GM21825 (cell line): ENCODE data around the gene PEX13.
"Not testable (repeated sequence)": the region's sequence is repeated elsewhere in the genome, so short reads cannot be mapped to it uniquely, and the experiment has no call there.

Experiments
- ATAC-seq: cut with Tn5 transposase; IDR thresholded peaks from one replicate; pipeline ENCODE4 v1.9.1; 2021; ENCODE audit warnings: mild to moderate bottlenecking, moderate library complexity; ENCODE audit not compliant: unreplicated experiment

Gene PEX13

GRCh38 chr2:61017556-61018317 lies at the start of gene PEX13, which contains the start of gene PUS10:
TSS of gene PEX13 (plus strand) at chr2:61017720. CDS start at chr2:61017760, 40 bp downstream.
TSS of gene PUS10 (minus strand) at chr2:61018255. CDS start at chr2:61011890, 6,365 bp downstream.
- peak; percentile 72 for ATAC-seq

DNA sequence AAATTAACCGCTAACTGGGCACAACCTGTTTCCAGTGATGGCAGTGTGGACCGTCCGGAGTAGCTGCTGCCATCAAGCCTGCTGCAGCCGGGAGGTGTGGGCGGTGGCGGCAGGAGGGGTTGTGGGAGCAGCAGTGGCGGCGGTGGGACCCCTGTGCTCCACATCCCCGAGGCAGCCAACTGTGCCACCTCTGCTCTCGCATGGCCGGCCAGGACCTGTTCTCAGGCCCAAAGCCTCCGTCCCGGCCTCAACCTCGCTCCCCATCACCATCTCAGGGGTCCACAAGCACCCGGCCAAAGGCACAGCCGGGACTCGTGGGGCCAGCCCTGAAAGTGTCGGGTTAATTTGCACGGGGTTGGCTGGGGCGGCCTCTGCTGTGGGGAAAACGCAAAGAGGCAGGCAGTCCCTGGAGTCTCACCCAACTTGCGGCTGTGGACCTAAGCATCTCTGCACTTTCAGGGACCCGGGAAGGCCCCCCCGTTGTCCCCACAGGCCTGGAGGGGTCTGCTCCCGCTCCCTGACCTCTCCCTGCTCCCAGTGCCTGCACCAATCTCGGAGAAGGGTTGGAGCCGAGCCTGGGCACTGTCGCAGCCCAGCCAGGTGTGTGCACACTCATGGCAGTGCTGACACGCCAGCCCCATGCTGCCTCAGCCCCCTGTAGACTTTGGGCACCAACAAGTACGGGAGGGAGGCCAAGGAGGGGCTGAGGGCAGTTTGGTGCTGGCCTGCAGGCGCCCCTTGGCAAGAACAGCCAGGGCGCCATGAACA lies 44.4 kb upstream of the PEX13 start:
- ATAC-seq = no peak

DNA sequence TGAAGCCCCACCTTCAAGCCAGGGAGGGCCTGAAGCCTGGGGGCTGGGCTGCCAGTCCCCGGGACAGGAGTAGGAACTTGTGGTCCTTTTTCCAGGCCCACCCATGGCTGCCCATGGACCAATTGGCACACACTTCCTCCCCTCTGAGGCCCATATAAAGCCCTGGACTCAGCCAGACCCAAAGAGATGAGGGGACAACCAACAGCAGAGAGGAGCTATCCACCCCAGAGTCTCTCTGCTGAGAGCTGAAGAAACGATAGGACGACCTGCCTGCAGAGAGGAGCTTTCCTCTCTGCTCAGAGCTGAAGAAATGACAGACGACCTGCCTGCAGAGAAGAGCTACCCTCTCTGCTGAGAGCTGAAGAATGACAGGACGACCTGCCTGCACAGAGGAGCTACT lies 43.8 kb upstream of the PEX13 start:
- ATAC-seq = no peak

DNA sequence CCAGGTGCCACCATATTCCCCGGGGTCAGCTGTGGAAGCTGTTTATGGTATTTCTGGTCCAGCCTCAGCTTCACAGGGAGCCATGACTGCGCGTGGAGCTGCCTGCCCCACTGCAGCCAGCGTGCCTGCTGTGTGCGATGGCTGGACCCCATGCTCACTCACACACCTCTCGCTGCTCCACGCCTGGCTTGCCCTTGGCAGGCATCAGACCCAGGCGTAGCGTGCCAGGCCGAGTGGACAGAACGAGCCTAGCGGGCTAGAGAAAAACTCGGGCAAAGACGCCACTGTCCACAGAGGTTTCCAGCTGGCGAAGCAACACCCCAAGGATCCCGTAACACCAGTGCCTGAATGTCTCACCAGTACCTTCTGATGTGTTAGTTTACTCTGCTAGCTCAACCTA lies 42.9 kb upstream of the PEX13 start:
- ATAC-seq = no peak

DNA sequence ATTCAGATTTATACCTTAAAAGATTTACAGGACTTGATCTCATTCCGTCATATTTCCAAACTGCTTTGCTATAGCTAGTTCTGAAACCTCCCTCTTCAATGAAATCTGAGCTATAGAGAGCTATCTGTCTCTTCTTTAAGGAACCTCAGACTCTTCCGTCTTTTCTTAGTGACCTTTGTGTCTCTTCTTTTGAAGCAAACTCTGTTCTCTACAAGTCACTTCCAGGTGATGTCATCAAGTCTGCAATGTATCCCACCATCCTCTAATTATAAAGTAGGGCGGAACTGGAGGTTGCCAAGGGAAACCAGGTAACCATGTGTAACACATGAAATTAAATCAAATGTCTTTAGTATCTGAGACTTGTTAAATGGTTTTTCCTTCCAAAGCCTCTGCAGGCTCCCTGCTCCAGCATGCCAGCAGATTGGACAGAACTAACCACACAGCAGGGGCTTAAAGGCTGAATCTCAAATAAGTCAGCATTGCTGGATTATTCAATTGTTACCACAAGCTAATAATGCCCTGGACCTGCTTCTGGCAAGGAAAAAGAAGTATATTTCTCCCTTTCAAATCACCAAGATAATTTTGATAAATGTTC lies 41.2 kb upstream of the PEX13 start:
- no peak for ATAC-seq

DNA sequence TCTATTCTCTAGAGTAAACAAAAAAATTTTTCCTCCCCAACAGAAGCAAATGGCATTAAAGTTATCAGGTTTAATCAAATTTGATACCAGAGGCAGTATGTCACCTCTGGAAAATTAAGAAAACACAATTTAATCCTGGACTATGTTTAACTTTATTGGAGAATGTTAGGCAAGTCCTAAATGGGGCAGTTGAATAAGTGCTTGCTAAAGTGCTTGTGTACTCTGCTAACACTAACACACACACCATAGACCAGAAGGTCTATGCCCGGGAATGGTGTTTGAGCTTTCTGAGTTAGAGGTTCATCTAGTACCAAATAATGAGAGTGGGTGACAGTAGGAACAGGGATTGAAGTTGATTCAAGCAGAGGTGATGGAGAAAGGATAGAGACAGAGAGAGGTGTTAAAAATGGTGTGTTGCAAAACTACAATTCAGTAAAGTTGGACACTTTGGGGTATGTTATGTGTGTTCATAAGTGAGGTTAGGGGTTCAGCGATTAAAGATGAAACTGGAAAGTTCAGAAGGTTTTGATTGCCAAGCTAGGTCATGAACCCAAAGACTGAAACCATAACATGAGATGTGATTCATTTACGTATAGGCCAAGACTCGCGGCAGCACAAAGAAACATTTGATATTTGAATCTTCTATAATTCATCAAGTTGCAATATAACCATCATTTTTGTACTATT lies 40.5 kb upstream of the PEX13 start:
- ATAC-seq = no peak

- no peak for ATAC-seq
Measured at GRCh38 chr2:60977562-60977895, 40.0 kb upstream of the PEX13 start.

DNA sequence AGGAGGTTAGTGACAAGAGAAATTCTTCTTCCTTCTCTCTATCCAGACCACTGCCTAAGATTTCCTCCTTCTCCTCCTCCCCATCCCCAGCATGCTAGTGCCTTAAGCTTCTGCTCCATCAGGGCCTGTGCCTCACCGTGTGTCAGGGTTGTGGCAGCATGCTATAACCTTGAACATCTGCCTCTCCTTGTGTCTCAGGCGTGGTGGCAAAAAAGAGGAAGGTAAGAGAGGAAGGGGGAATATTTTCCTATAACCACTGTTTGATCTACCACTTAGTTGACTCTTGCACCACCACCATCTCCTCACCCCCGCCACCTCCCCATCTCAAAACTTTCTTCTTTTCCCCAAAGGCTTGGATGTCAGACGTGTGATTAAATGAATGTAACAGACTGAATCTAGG lies 38.3 kb upstream of the PEX13 start:
- no peak for ATAC-seq

- ATAC-seq = no peak
Measured at GRCh38 chr2:60980071-60980815, 37.3 kb upstream of the PEX13 start.

DNA sequence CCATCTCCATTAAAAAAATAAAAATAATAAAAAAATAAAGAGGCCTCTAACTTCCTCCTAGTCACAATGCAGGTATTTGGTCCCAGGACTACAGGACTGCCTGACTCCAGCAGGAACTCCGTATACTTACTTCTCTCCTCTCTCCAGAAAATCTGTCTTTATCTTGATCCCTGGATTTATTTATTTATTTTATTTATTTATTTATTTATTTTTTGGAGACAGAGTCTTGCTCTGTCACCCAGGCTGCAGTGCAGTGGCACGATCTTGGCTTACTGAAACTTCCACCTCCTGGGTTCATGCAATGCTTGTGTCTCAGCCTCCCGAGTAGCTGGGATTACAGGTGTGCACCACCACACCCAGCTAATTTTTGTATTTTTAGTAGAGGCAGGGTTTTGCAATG lies 35.5 kb upstream of the PEX13 start:
- not testable (repeated sequence) for ATAC-seq

DNA sequence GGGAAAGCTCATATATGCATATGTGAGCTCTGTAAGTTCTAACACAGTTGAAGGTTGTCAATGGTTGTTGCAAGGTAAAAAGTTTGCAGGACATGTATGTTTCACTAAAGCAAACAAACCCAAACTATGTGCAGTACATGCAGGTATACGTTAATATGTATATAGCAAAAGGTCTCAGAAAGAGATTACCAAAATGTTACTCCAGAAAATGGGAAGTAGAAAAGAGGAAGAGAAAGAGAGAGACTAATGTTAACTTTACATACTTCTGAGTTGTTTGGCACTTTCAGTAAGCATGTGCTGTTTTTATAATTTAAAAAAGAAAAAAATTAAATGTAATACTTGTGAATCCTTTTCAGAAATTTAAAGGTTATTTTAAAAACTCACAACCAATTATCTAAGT lies 32.8 kb upstream of the PEX13 start:
- ATAC-seq = no peak

- ATAC-seq = no peak
Measured at GRCh38 chr2:60987041-60987440, 30.5 kb upstream of the PEX13 start.

DNA sequence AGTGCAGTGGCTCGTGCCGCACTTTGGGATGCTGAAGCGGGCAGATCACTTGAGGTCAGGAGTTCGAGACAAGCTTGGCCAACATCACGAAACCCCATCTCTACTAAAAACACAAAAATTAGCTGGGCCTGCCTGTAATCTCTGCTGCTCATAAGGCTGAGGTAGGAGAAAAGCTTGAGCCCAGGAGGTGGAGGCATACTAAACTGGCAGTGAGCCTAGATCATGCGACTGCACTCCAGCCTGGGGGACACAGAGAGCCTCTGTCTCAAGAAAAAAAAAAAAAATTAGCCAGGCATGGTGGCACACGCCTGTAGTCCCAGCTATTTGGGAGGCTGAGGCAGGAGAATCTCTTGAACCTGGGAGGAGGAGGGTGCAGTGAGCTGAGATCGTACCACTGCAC lies 29.9 kb upstream of the PEX13 start:
- not testable (repeated sequence) for ATAC-seq

DNA sequence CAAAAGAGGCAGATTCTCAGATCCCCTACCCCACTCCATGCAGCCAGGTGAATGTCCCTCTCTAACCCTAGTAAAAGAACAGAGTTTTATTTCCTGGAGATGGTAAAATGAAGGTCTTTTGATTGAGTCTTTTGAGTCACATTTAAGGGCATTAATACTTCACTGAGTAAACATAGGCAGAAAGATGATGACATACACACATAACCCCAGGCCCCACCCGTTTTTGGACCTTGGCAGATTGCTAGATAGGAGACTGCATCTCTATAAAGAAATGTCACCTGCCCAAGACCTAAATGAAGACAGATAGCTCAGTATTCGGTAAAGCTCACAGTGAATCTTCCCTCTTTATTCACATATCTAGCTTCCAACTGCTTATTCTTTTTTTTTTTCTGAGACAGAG lies 28.3 kb upstream of the PEX13 start:
- no peak for ATAC-seq

DNA sequence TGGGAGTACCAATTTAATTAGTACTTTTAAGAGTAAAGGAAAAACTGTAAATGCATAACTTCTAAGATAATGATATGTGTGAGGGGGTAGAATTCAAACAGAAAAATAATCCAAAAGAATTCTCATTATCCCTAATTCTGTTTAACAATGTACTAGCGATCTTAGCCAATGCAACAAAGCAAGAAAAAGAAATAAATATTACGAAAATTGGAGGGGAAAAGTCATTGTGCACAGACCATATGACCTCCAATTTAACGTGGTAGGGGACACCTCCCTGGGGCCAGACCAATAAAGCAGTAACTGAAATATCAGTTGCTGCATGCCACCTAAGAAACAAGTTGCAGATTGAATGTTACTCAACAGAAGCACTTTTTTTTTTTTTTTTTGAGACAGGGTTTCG lies 25.9 kb upstream of the PEX13 start:
- no peak for ATAC-seq

DNA sequence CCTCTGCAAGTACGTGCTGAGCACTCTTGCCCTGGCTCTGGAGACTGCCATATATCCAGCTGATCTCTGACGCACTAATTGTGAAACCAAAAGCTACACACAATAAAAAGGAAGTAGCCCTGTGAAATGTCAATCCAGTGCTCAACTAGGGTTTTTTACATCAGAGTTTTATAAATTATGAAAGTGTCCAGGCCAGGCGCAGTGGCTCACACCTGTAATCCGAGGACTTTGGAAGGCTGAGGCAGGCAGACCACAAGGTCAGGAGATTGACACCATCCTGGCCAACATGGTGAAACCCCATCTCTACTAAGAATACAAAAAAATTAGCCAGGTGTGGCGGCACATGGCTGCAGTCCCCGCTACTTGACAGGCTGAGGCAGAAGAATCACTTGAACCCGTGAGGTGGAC lies 24.5 kb upstream of the PEX13 start:
- ATAC-seq = peak; percentile 97

DNA sequence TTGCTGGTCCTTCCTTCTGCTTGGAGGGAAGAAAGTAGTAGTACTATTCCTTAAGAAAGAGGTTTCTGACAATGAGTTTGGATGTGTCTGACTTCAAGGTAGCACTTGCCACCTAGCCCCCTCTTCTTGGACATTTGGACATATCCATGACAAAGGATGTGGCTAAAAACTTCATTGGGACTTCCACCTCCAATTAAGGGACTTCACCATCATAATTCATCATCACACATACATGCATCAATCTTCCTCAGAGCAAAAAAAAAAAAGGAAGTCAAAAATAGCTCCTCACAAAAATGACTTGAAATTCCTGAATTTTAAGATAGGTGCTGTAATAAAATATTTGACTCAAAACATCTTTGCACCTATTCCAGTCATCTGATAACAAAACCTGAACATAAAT lies 23.4 kb upstream of the PEX13 start:
- no peak for ATAC-seq

- ATAC-seq = peak; percentile 55
Measured at GRCh38 chr2:60998628-60999545, 18.6 kb upstream of the PEX13 start.

DNA sequence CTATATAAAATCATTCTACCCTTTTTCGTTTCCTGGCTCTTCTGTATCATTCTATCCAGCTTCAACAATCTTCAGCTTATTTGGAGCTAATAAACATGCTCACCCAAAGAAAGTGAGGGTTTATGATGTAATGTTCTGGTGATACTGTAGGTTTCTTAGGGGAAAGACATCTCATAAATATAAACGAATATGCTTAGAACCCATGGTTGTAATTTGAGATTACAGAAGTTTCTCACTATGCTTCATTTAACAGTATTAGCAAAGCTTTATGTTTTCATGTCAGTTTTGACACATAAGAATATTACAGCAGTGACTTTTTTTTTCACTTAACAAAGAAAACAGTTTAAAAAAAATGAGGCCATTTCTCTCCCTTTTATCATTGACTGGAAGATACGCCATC lies 11.8 kb upstream of the PEX13 start:
- ATAC-seq = no peak
